Coronary artery (tissue), 2 donors: Measurements from ENCODE around the gene ADGRL3.

ENCODE experiments used
- DNase-seq: peaks from one replicate; pipeline ENCODE4 v3.0.0-alpha.2; 2017; ENCODE audit warnings: low spot score
- H3K27ac ChIP-seq, 2 donors: fragments of 200-600 bp; sonication (generic); one replicate each; pipeline ENCODE4 v1.5.1; 2016 to 2019
- H3K4me3 ChIP-seq: fragments of 200-600 bp; sonication (generic); 2 replicates; pipeline ENCODE4 v1.5.1; 2016; ENCODE audit warnings: mild to moderate bottlenecking, moderate library complexity
- TF ChIP-seq, protein P1 (sequence below): fragments of 200-600 bp; sonication (generic); IDR thresholded peaks from one replicate; pipeline ENCODE4 v1.5.1; 2019; ENCODE audit warnings: antibody characterized with exemption

ADGRL3 gene

DNA sequence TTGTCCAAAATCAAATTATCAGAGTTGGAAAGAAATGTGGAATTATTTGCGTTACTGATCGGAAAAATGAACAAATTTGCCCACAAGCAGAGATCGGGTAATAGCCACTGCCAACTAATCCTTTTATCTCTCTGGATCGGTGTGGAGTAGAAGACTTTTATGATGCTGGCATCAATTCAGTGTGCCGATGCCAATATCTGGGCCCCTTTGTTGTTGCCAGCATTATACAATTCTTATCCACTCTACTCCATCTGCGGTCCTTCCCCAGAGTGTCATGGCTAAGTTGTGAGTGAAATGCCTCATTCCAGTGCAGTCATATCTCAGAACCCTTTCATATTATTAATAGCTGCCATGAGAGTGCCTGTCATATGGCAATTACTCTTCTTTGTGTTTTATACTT, 660.2 kb downstream of the ADGRL3 start:
- TF ChIP-seq, protein P1, sequence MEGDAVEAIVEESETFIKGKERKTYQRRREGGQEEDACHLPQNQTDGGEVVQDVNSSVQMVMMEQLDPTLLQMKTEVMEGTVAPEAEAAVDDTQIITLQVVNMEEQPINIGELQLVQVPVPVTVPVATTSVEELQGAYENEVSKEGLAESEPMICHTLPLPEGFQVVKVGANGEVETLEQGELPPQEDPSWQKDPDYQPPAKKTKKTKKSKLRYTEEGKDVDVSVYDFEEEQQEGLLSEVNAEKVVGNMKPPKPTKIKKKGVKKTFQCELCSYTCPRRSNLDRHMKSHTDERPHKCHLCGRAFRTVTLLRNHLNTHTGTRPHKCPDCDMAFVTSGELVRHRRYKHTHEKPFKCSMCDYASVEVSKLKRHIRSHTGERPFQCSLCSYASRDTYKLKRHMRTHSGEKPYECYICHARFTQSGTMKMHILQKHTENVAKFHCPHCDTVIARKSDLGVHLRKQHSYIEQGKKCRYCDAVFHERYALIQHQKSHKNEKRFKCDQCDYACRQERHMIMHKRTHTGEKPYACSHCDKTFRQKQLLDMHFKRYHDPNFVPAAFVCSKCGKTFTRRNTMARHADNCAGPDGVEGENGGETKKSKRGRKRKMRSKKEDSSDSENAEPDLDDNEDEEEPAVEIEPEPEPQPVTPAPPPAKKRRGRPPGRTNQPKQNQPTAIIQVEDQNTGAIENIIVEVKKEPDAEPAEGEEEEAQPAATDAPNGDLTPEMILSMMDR: no peak
- no peak for DNase-seq
- Histone ChIP-seq H3K27ac (no peak overlapping the region), H3K4me3 (no peak overlapping the region)

DNA sequence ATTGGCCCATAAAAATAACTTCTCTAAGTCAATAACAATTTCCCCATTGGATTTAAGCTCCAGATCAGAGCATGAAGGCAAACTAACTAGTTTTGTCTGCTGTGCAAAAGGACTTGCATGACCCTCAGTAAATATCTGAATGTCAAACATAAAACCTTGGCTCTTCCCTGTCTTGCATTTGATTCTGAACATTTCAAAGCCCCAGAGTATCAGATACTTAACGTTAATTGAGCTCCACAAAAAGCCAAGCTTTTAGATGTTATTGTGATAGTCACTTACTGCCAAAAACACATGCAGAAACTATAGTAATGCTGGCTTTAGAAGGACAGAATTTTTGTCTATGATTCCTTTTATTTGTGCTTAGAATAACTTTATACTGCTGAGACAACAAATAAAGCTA, 664.2 kb downstream of the ADGRL3 start:
- no peak for DNase-seq
- Histone ChIP-seq H3K27ac (no peak overlapping the region), H3K4me3 (no peak overlapping the region)
- TF ChIP-seq, protein P1: no peak

DNA sequence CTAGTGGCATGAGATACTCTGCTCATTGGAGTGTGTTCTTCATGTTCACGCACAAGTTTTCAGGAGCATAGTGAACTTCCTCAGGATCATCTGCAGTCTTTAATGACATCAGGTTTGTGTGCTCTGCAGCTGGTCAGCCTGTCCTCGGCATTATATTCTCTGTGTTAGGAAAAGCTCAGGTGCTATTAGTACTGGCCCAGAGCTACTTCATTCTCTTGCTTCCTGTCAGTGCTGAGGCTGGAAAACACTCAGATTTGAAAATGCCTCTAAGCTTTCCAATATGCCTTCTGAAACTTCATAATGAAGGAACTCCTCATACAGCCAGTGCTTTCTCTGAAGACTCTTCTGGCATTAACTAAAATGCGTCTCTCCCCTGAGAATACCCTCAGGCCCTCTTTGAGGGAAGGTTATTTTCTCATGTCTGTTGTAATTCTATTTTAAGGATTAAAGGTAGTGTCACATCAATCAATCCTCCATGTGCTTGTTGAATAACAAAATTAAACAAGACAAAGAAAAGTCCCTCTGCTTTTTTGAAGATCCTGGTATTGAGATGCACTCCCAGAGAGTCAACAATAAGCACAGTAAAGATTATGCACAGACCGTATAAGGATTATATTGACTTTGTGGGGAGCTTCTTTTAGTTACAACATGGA, 666.4 kb downstream of the ADGRL3 start:
- Histone ChIP-seq H3K27ac (no peak overlapping the region), H3K4me3 (no peak overlapping the region)
- no peak for DNase-seq
- TF ChIP-seq, protein P1: no peak

DNA sequence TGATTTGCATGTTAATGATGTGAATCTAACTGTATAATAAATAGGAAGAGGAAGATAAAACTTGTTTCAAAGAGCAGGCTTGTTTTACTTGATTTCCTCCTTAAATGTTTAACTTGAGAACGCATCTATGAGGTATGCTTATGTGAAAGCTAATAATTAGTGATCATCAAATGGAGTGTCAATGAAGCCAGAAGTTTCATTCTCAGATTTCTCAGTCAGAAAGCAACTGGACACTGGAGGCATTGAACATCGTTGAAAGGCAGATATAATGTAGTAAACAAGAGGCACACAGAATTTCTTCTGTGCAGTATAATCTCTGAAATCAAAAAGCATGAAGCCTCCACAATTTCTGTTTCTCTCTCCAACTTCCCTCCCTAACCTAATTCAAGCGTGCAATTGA, 672.9 kb downstream of the ADGRL3 start:
- TF ChIP-seq, protein P1: no peak
- DNase-seq: no peak
- H3K27ac ChIP-seq: no peak overlapping the region
- no peak overlapping the region for H3K4me3 ChIP-seq

DNA sequence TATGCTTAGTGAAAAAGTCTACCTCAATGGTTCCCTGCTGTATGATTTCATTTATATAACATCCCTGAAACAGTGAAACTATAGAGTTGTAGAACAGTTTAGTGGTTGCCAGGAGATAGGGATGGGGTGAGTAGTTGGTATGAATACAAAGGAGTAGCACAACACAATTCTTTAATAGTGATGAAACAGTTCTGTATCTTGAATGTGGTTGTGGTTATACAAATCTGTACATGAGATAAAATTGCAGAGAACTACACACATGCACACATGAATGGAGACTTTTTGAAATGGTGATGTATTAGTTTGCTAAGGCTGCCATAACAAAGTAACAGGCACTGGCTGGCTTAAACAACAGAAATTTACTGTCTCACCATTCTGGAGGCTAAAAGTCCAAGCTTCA, 677.1 kb downstream of the ADGRL3 start:
- TF ChIP-seq, protein P1: no peak
- DNase-seq: no peak
- Histone ChIP-seq H3K4me3 (no peak overlapping the region), H3K27ac (no peak overlapping the region)

DNA sequence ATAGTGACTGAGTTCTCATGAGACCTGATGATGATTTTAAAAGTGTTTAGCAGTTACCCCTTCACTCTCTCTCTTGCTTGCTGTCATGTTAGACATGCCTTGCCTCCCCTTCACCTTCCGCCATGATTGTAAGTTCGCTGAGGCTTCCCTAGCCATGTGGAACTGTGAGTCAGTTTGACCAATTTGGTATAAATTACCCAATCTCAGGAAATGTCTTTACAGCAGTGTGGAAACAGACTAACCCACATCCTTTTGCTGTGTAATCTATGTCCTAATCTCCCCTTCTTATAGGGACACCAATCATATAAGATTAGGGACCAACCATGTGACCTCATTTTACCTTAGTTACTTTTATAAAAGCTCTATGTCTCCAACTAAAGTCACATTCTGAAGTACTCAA, 677.8 kb downstream of the ADGRL3 start:
- DNase-seq: no peak
- H3K27ac ChIP-seq: no peak overlapping the region
- TF ChIP-seq, protein P1: no peak
- no peak overlapping the region for H3K4me3 ChIP-seq

DNA sequence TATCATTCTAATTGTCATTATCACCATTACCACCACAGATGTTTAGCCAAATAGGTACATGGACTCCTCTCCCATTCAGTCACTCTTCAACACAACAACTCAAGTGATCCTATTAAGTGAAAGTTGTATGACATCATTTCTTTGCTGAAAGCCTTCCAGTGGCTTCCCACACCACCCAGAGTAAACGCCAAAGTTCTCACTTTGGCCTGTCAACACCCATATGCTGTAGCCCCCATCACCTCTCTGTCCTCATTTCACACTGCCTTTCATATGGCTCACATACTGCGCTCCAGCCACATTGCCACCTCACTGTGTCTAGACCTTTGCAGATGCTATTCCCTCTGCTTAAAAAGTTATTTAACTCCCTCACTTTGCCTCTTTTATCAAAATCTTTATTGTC, 682.3 kb downstream of the ADGRL3 start:
- Histone ChIP-seq H3K27ac (no peak overlapping the region), H3K4me3 (no peak overlapping the region)
- DNase-seq: no peak
- TF ChIP-seq, protein P1: no peak
